Keratinocyte (primary cell): ENCODE measurements around the gene TERT.

ENCODE experiments used
- CTCF ChIP-seq, 3 experiments: IDR thresholded peaks in 1 of 3; conservative IDR thresholded peaks in 1 of 3; optimal IDR thresholded peaks in 1 of 3; 2 replicates in 2 of 3; 3 replicates in 1 of 3; pipeline versions ENCODE3 to v1.5.1; 2011; ENCODE audit warnings: low read length in 3 of 3, mild to moderate bottlenecking in 3 of 3, moderate library complexity in 2 of 3, control low read depth in 1 of 3, inconsistent platforms in 1 of 3; ENCODE audit not compliant: insufficient read depth in 2 of 3; ENCODE audit errors: extremely low read depth in 1 of 3
- EZH2 ChIP-seq: IDR thresholded peaks from one replicate; pipeline ENCODE4 v1.6.1; 2012; ENCODE audit warnings: inconsistent platforms, mild to moderate bottlenecking, low read length, moderate library complexity

GRCh38 chr5:1297243-1297642 lies 2.4 kb upstream of the TERT start:
- TF ChIP-seq CTCF (optimal IDR thresholded peaks at IDR 0.05 in 1 of 3, IDR thresholded peaks at IDR 0.05 in 1 of 3, conservative IDR thresholded peaks at IDR 0.05 in 1 of 3; ENCODE audit: extremely low read depth in 1 of 3, insufficient read depth in 2 of 3, low read length in 3 of 3) (no peak), EZH2 (no peak)
